Right ventricle myocardium inferior (tissue), 1 donor: ENCODE measurements around the gene NUP50. TPM values are rescaled to one million over a fixed set of nuclear protein-coding genes. Genes with fewer than 3 reads are reported as not detected.
A peak's percentile ranks its signal among the peaks of the same experiment; 100 is the strongest.

ENCODE experiments used
- ATAC-seq: fragments of 200-7000 bp; cut with Tn5 transposase; one replicate; pipeline ENCODE4 v1.9.1; 2020; ENCODE audit warnings: mild to moderate bottlenecking, moderate library complexity
- DNase-seq: peaks from one replicate; pipeline ENCODE4 v3.0.0; 2021; ENCODE audit errors: missing footprints
- intact Hi-C: fragments of 100-400 bp; cut with DNase I; formaldehyde crosslinking; loops from one replicate; pipeline ENCODE4 v1.11.0; 2022
- total RNA-seq: library from RNA; stranded (reverse); fragmentation: NEBNext Ultra II Directional; extraction: Animal tissue kit (Norgen Biotek cat#: 25700); gene quantifications from one replicate; pipeline ENCODE4 v1.2.1, GENCODE V29; 2021
- donor health status: DM: no; HTN: yes; CAD: no; lungs with severe emphysema.

Gene NUP50
- total RNA-seq, 1 donor from 2014 or later, result 15.2 TPM

- intact Hi-C loops, result no loop called here
- no peak for ATAC-seq
- DNase-seq, result no peak
Observed at GRCh38 chr22:45221201-45221600, 57.5 kb downstream of the NUP50 start.

- DNase-seq, result no peak
- ATAC-seq, result no peak
- intact Hi-C loops, result no loop called here
Observed at GRCh38 chr22:45223304-45224117, 59.8 kb downstream of the NUP50 start.

GRCh38 chr22:45224331-45224730 is 60.6 kb downstream of the NUP50 start:
- DNase-seq, result no peak
- intact Hi-C loops, result no loop called here
- ATAC-seq, result no peak

- no peak for DNase-seq
- peak; percentile 16 for ATAC-seq
- intact Hi-C loops, result no loop called here
Observed at GRCh38 chr22:45224988-45225731, 61.4 kb downstream of the NUP50 start.

GRCh38 chr22:45225732-45226502 is 62.2 kb downstream of the NUP50 start:
- peak; percentile 64 for ATAC-seq
- DNase-seq, result no peak
- intact Hi-C loops, result no loop called here

GRCh38 chr22:45226503-45227186 is 62.9 kb downstream of the NUP50 start:
- intact Hi-C loops, result no loop called here
- ATAC-seq, result no peak
- DNase-seq, result no peak

GRCh38 chr22:45227645-45228400 is 64.1 kb downstream of the NUP50 start:
- ATAC-seq, result peak; percentile 49
- DNase-seq, result no peak
- intact Hi-C loops, result no loop called here

GRCh38 chr22:45228401-45228754 is 64.7 kb downstream of the NUP50 start:
- ATAC-seq (no peak), DNase-seq (no peak)
- intact Hi-C loops, result no loop called here

GRCh38 chr22:45229181-45229580 is 65.5 kb downstream of the NUP50 start:
- ATAC-seq (no peak), DNase-seq (no peak)
- intact Hi-C loops, result no loop called here

- ATAC-seq, result no peak
- intact Hi-C loops, result no loop called here
Observed at GRCh38 chr22:45230026-45230721, 66.4 kb downstream of the NUP50 start.

GRCh38 chr22:45231293-45231692 is 67.6 kb downstream of the NUP50 start:
- intact Hi-C loops, result no loop called here
- no peak for DNase-seq
- ATAC-seq, result no peak

More at GRCh38 chr22:45230026-45230721, 66.4 kb downstream of the NUP50 start:
- DNase-seq, result no peak

- DNase-seq, result no peak
- intact Hi-C loops, result no loop called here
- no peak for ATAC-seq
Observed at GRCh38 chr22:45233386-45233785, 69.7 kb downstream of the NUP50 start.

GRCh38 chr22:45233827-45234226 is 70.1 kb downstream of the NUP50 start:
- ATAC-seq (no peak), DNase-seq (no peak)
- intact Hi-C loops, result no loop called here

- ATAC-seq (peak; percentile 48), DNase-seq (no peak)
- intact Hi-C loops, result no loop called here
Observed at GRCh38 chr22:45235101-45235777, 71.5 kb downstream of the NUP50 start.

GRCh38 chr22:45235851-45236342 is 72.2 kb downstream of the NUP50 start:
- DNase-seq, result no peak
- ATAC-seq, result no peak
- intact Hi-C loops, result no loop called here

- ATAC-seq (no peak), DNase-seq (no peak)
- intact Hi-C loops, result no loop called here
Observed at GRCh38 chr22:45237065-45237990, 73.6 kb downstream of the NUP50 start.
